ENCODE measurements around the gene RARA.

The RARA gene

GRCh38 chr17:40348562-40349476 lies 39.8 kb downstream of the RARA start:
- TF ChIP-seq Cebpa-rat (IDR thresholded peaks at IDR 0.05) = no peak
- no peaks in the 10 kb centered on the region for H3K9me3 ChIP-seq
- H3K9ac ChIP-seq = peak overlapping the region; percentile 85
- H3K27me3 ChIP-seq = no peaks in the 10 kb centered on the region
- peaks cover 37% of the 10 kb centered on the region for H3K36me3 ChIP-seq
- peak overlapping the region; percentile 74 for H3K27ac ChIP-seq
- H3K4me1 ChIP-seq = peaks cover 99% of the 10 kb centered on the region
- peak overlapping the region; percentile 42; the same call in 1 of the 2 replicates for H3K4me3 ChIP-seq
- peaks cover 30% of the 10 kb centered on the region for H4K20me1 ChIP-seq
- H3K4me2 ChIP-seq = peak overlapping the region; percentile 97

DNA sequence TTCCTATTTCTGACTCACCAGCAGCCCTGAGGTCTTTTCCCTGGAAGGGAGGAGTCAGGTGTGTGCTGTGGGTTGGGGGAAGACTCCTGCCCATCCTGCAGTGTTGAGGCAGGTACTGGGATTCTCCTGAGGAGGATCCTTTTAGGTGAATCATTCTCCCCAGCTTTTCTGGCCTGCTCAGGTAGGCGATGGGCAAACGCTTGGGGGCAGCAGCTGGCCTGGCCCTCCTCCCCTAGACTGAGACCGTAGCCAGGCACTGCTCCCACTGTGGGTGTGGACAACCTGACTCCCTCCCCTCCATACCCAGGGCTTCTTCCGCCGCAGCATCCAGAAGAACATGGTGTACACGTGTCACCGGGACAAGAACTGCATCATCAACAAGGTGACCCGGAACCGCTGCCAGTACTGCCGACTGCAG lies 40.5 kb downstream of the RARA start:
- H3K4me1 ChIP-seq = peaks cover 92% of the 10 kb centered on the region
- H3K27ac ChIP-seq = peak overlapping the region; percentile 74; the same call in 1 of the 2 replicates
- TF ChIP-seq Cebpa-rat (IDR thresholded peaks at IDR 0.05) = no peak
- peak overlapping the region; percentile 85; the same call in 1 of the 2 replicates for H3K9ac ChIP-seq
- H3K4me3 ChIP-seq = no peak overlapping the region
- H3K36me3 ChIP-seq = peaks cover 42% of the 10 kb centered on the region
- H4K20me1 ChIP-seq = peaks cover 30% of the 10 kb centered on the region
- H3K27me3 ChIP-seq = no peaks in the 10 kb centered on the region
- H3K9me3 ChIP-seq = no peaks in the 10 kb centered on the region
- peak overlapping the region; percentile 97 for H3K4me2 ChIP-seq

DNA sequence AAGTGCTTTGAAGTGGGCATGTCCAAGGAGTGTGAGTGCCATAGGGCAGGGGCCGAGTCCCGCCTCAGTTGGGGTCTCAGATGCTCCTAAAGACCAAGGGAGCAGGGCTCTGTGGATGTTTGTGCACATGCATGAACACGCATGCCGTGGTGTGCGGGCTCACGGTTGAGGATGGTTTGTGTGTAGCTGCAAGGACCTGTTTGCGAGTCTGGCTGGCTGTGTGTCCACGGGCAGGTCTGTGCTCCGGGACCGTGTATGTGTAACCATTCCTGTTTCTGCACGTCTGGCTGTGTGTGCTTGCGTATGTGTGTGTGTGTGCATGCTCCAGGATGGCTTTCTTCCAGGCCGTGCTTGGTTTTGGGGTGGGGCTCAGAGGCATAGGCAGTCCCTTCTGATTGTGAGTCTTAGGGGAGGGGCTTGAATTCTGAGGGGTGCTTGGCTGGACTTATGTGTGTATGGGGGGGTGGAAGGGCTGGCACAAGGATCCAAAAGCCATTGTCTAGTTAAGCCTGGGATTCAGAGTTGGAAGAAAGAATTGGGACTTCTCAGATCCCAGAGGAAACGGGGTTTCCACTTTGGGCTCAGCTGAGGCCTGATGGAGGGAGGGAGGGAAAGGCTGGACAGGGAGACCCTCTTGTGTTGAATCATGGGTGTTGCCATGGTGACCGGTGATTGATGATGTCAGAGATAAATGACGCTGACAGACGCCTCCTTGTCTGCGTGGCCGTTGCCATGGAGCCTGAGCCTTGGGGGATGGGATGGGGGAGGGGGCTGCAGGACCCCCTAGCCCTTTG lies 41.1 kb downstream of the RARA start:
- no peaks in the 10 kb centered on the region for H3K27me3 ChIP-seq
- H4K20me1 ChIP-seq = peaks cover 30% of the 10 kb centered on the region
- H3K4me2 ChIP-seq = peak overlapping the region; percentile 97
- TF ChIP-seq Cebpa-rat (IDR thresholded peaks at IDR 0.05) = no peak
- no peak overlapping the region for H3K9ac ChIP-seq
- H3K4me3 ChIP-seq = no peak overlapping the region
- peaks cover 92% of the 10 kb centered on the region for H3K4me1 ChIP-seq
- no peaks in the 10 kb centered on the region for H3K9me3 ChIP-seq
- H3K27ac ChIP-seq = no peak overlapping the region
- H3K36me3 ChIP-seq = peaks cover 48% of the 10 kb centered on the region

DNA sequence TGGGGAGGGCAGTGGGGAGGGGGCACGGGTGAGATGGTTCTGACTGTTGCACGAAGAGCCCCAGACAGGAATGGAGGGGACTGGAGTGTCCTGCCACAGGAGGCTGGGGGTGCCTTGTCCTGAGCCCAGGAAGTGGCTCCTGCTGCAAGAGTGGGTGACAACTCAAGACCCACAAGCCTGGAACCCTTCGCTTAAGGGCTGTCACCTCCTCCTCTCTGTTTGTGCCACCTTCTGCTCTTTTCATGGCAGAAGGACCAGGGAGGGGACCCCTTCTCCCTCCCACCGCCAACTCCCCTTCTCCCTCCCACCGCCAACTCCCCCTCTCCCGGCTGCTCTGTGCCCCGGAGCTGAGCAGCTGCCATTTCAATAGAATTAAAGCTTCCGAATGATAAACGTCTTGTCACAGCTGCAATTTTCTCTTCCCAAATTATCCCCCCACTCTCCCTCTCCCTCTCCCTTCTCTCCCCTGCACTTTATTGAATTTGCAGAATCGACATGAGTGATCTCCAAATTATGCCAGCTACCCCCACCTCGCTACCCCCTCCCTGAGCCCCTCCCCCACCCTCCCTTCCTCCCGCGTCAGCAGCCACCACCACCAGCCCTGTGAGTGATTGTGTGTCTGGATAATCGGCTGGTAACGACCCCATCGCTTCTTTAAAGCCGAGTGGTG lies 41.8 kb downstream of the RARA start:
- peaks cover 30% of the 10 kb centered on the region for H4K20me1 ChIP-seq
- peak overlapping the region; percentile 97 for H3K4me2 ChIP-seq
- peaks cover 85% of the 10 kb centered on the region for H3K4me1 ChIP-seq
- H3K27me3 ChIP-seq = no peaks in the 10 kb centered on the region
- peaks cover 55% of the 10 kb centered on the region for H3K36me3 ChIP-seq
- H3K27ac ChIP-seq = peak overlapping the region; percentile 77
- peak overlapping the region; percentile 73; the same call in 1 of the 2 replicates for H3K9ac ChIP-seq
- no peaks in the 10 kb centered on the region for H3K9me3 ChIP-seq
- no peak for TF ChIP-seq Cebpa-rat (IDR thresholded peaks at IDR 0.05)
- peak overlapping the region; percentile 22; the same call in 1 of the 2 replicates for H3K4me3 ChIP-seq

GRCh38 chr17:40351359-40352236 lies 42.6 kb downstream of the RARA start:
- Histone ChIP-seq H3K4me3 (peak overlapping the region; percentile 22; the same call in 1 of the 2 replicates), H3K4me1 (peaks cover 77% of the 10 kb centered on the region), H4K20me1 (peaks cover 30% of the 10 kb centered on the region), H3K9ac (peak overlapping the region; percentile 73), H3K27ac (peak overlapping the region; percentile 77), H3K27me3 (no peaks in the 10 kb centered on the region), H3K36me3 (peaks cover 59% of the 10 kb centered on the region), H3K4me2 (peak overlapping the region; percentile 97), H3K9me3 (no peaks in the 10 kb centered on the region)
- no peak for TF ChIP-seq Cebpa-rat (IDR thresholded peaks at IDR 0.05)

- H3K27me3 ChIP-seq = no peaks in the 10 kb centered on the region
- TF ChIP-seq Cebpa-rat (IDR thresholded peaks at IDR 0.05) = no peak
- no peak overlapping the region for H3K4me3 ChIP-seq
- H3K4me1 ChIP-seq = peaks cover 70% of the 10 kb centered on the region
- H3K9ac ChIP-seq = peak overlapping the region; percentile 73
- H3K9me3 ChIP-seq = no peaks in the 10 kb centered on the region
- peaks cover 30% of the 10 kb centered on the region for H4K20me1 ChIP-seq
- H3K27ac ChIP-seq = peak overlapping the region; percentile 77
- H3K4me2 ChIP-seq = peak overlapping the region; percentile 97
- peaks cover 59% of the 10 kb centered on the region for H3K36me3 ChIP-seq
These were observed 43.3 kb downstream of the RARA start for GRCh38 chr17:40352237-40352778.

GRCh38 chr17:40352779-40353394 lies 43.9 kb downstream of the RARA start:
- H3K4me3 ChIP-seq = no peak overlapping the region
- TF ChIP-seq Cebpa-rat (IDR thresholded peaks at IDR 0.05) = no peak
- H4K20me1 ChIP-seq = peaks cover 29% of the 10 kb centered on the region
- H3K27ac ChIP-seq = peak overlapping the region; percentile 77; the same call in 1 of the 2 replicates
- H3K27me3 ChIP-seq = no peaks in the 10 kb centered on the region
- H3K9ac ChIP-seq = peak overlapping the region; percentile 73; the same call in 1 of the 2 replicates
- peaks cover 64% of the 10 kb centered on the region for H3K4me1 ChIP-seq
- H3K36me3 ChIP-seq = peaks cover 59% of the 10 kb centered on the region
- no peaks in the 10 kb centered on the region for H3K9me3 ChIP-seq
- H3K4me2 ChIP-seq = peak overlapping the region; percentile 97

All from BLaER1 (cell line).